HG03558 (cell line): ENCODE results near the gene RBM44.

Experiments
- ATAC-seq: cut with Tn5 transposase; IDR thresholded peaks from one replicate; pipeline ENCODE4 v1.9.1; 2021; ENCODE audit warnings: moderate number of reproducible peaks; ENCODE audit not compliant: unreplicated experiment; ENCODE audit errors: extremely low read depth

The RBM44 gene

GRCh38 chr2:237868631-237869342 lies 70.2 kb downstream of the RBM44 start:
- no peak for ATAC-seq

DNA sequence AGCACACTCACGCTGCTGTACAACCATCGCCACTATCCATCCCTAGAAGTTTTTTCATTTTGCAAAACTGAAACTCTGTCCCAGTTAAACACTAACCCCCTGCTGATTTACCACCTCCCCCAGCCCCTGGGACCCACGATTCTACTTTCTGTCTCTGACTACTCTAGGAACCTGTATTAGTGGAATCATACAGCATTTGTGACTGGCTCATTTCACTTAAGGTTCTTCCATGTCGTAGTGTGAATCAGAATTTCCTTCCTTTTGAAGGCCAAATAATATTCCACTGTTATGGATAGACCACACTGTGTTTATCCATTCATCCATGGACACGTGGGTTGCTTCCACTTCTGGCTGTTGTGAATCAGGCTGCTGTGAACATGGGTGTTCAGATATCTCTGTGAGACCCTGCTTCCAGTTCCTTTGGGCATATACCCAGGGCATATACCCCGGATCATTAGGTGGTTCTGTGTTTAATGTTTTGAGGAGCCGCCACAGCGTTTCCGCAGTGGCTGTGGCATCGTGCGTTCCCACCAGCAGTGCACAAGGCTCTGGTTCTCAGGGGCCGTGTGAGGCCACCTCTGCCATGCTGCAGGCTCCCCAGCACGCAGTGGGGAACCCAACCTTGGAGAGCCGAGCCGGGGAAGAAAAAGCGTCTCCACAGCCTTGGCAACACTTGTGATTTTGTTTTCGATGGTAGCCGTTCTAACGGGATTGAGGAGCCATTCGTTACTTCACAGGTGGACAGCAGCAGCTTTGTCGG lies 70.9 kb downstream of the RBM44 start:
- ATAC-seq = no peak

DNA sequence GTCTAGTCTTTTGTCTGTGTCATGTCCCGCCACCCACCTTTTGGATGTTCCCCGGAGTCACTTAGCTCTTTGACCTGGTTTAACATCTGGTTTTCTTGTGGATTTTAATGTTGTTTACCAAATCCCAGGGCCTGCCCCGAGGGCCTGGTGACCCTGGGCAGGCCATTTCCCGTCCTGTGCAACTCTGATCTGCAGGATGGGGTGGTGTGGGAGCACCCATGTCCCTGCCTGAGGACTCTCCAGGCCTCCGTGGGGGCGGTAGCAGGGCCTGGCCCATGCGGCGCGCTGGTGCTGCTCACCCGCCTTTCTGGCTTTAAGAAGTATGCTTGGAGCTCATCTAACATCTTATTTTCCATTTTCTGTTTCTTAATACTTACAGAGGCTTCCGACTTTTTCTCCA lies 71.5 kb downstream of the RBM44 start:
- no peak for ATAC-seq

GRCh38 chr2:237870754-237871651 lies 72.4 kb downstream of the RBM44 start:
- ATAC-seq = no peak

DNA sequence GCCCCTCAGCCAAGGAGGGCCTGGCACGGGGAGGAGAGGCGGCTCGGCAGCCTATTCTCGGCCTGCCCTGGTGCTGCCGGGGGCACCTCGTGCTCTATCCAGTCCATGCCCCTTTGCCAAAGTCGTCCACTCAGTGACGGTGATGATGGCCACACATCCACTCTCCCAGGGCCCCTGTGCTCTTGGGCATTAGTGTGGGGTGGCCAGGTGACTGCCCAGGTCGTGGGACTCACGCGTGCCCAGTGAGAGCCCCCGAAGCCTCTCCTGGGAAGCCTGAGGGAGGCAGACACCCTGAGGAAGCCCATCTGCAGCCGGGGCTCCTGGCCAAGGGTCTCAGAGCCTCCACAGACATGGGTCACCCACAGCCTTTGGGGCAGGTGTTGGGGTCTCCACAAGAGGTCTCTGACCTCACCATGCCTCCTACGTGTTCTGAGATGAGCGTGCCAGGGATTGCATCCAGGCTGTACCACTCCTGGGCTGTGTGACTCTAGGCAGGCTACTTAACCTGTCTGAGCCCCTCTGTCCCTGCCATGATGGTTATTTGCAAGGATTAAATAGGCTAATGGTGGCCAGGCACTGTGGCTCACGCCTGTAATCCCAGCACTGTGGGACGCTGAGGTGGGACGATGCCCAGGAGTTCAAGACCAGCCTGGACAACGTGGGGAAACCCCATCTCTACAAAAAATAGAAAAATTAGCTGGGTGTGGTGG lies 73.8 kb downstream of the RBM44 start:
- ATAC-seq = no peak

DNA sequence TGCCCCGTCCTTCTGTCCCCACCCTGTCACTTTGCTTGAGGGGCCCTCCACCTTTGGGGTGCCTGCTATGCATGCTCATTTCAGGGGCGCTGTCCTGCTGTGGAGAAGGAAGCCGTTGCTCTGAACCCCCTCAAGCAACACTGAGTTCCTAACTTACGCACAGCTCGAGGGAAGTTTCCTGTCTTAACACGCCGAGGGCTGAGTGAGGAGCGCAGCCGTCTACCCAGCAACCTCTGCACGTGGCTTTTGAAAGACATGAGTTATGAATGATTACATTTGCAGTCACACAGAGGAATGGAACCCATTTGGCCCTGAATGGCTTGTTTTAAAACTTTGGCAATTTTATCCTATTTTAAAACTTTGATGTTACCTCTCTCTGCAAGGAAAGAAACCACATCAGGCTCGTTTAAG lies 74.8 kb downstream of the RBM44 start:
- ATAC-seq = no peak

- no peak for ATAC-seq
Observed at GRCh38 chr2:237873897-237874551, 75.4 kb downstream of the RBM44 start.

DNA sequence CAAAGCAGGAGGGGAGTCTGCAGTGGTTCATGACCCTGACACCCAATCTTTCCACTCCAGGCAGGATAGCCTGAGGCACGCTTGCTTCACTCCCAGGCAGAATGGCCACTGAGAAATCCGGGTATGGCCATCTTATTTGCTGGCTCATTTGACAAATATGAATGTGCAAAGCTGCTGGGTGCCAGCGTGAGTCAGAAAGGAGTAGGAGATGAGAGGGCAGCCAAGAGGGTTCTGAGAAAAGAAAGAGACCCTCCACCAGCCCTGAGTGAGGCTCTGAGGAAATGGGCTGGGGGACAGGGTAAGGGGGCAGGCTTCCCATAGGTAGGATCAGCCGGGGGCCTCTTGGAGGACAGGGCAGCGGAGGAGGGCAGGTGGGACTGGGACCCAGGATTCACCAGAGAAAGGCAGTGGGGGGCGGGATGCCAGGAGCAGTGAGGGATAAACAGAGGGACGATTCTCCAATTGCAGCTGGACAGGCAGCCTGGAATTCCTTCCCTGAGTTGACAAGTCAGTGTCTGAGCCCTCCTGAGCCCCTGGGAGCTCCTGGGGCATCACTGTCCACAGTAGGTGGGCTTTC lies 76.1 kb downstream of the RBM44 start:
- ATAC-seq = no peak

GRCh38 chr2:237875256-237876060 lies 76.9 kb downstream of the RBM44 start:
- ATAC-seq = no peak

GRCh38 chr2:237876061-237876526 lies 77.5 kb downstream of the RBM44 start:
- no peak for ATAC-seq

DNA sequence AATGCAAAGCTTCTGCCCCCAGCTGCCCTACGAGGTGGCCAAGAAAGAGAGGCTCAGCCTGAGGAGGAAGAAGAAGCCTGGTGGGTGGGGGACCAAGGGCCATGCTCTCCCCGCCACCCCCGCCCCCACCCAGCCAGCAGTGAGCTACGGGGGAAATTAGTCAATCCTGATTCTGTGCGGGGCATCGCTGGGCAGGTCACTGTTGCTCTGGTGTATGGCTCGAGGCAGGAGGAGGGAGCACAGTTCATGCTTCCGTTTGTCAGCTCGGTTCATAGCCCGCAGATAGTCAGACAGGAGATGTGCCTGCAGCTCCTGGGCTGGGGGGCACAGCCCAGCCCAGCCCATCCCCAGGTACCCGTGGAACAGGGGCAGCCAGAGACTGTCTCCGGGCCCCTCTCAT lies 78.0 kb downstream of the RBM44 start:
- no peak for ATAC-seq

- no peak for ATAC-seq
Observed at GRCh38 chr2:237876951-237877491, 78.4 kb downstream of the RBM44 start.

- ATAC-seq = no peak
Observed at GRCh38 chr2:237877576-237878307, 79.2 kb downstream of the RBM44 start.

GRCh38 chr2:237878321-237879057 lies 79.9 kb downstream of the RBM44 start:
- ATAC-seq = no peak

- ATAC-seq = no peak
Observed at GRCh38 chr2:237879058-237879430, 80.5 kb downstream of the RBM44 start.

DNA sequence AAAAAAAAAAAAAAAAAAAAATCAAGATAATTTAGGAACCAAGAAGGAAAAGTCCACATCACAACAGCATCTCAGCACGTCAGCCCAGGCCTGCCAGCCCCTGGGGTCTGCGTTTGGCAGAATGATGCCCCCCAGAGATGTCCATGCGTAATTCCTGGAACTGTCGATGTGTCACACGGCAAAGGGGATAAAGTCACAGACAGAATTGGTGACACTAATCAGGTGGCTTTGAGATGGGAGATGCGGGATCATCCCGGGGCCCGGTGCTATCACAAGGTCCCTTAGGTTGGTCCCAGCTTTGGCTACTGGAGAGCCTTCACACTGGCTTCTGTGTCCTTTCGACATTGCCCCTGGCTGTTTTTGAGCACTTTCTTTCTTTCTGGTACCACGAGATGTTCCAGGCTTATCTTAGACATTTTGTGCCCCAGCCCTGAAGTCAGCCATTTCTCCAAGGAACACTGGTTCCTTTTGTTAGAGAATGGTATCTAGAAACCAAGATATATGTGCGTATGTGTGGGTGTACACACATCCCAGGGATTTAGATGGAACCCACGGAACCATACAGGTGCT lies 81.5 kb downstream of the RBM44 start:
- no peak for ATAC-seq
